ENCODE measurements around the gene GSKIP.
"Not testable (repeated sequence)": the region's sequence is repeated elsewhere in the genome, so short reads cannot be mapped to it uniquely, and the experiment has no call there.

The GSKIP gene, protein sequence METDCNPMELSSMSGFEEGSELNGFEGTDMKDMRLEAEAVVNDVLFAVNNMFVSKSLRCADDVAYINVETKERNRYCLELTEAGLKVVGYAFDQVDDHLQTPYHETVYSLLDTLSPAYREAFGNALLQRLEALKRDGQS

DNA sequence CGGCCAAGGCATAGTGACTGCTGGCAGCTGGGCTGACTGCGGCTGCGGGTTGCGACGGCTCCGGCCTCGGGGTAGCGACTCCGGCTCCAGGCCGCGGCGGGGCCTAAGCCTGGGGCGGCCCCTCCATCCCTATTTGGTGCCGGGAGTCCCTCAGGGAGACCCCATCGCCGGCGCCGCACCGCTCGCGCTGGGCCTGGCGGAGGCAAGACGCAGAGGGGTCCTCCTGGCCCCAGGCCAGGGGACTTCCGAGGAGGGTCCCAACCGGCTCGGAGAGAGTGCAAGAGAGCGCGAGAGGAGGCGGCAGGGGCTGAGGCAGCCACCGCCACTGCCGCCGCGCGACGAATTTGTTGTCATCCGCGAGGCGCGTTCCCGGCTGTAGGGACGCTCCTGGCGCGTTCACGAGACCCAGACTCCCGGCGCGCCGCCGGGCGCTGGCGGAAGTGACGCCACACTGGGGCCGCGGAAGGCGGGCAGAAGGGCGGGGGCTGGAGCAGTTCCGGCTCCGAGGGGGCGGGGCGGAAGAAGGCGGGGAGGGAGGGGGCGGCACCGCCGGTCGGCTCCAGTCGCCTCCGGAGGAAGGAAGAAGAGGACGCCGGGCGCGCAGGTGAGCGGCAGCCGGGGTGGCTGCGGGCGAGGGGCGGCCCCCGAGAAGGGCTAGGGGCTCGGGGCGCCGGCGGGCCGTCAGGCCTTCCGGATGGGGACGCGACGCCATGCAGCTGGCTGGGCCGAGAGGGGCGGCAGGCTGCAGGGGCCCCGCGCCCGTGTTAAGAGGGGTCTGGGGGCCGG lies at the start of gene GSKIP, which contains the start of gene ATG2B:
Gene GSKIP, plus strand, starts transcription at position 562 of the 786 bp plus-strand sequence. CDS start 18,722 bp downstream, outside the sequence.
Gene ATG2B, minus strand, starts transcription at position 377 of the 786 bp plus-strand sequence. Its CDS starts 365 bp downstream, at position 12.
- Histone ChIP-seq H3K27ac (peak within 1 kb of the TSS; percentile 76 to 99 (median 91)), H3K4me3 (peak within 1 kb of the TSS; percentile 66 to 100 (median 97))

DNA sequence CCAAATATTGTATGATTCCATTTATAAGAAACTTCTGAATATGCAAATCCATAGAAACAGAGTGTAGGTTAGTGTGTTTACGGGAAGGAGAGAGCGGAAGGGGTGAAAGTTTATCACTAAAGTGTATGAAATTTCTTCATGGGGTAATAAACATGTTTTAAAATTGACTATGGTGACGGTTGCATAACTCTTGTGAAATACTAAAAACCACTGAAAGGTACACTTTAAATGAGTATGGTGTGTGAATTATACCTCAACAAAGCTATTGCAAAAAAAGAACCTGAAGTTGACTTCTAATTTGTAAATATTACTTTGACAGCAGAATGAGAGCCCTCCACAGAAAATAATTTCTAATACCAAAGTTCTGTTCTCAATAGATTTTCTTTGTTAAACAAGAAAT lies 47.2 kb upstream of the GSKIP start:
- Histone ChIP-seq H3K27ac (no peak overlapping the region), H3K4me3 (no peak overlapping the region)

DNA sequence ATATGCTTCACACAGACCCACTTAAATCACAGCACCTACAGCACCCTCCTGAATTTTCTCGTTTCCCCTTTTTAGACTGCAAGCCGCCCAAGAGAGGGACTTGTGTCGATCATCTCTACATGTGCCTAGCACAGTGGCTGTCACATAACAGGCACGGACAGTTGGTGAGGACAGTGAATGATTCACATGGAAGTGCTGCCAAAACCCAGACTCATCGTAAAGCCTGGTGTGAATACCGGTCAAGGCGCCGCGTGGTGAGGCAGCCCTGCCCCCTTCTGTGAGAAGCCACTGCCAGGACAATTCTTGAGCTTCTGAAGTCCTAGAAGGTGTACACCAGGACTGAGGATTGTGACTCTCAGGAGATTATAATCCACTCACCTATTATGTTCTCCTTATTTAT lies 44.5 kb upstream of the GSKIP start:
- Histone ChIP-seq H3K4me3 (no peak overlapping the region), H3K27ac (no peak overlapping the region)

DNA sequence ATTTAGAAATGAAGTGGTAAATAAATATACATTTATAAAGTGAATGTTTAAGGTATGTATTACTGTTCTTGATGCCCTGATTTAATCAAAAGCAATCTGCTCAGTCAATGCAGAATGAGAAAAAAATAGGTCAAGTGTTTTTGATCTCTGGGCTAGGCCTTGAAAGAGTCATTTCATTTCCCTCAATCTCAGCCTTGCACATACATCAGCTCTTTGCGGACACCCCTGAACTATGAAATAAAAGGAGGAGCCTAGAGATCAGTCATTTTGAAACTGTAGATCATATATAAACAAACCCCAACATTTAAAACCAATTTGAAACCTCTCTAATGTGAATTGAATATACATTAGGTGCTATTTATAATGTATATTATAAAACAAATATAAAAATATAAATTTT lies 42.7 kb upstream of the GSKIP start:
- H3K27ac ChIP-seq, result no peak overlapping the region

DNA sequence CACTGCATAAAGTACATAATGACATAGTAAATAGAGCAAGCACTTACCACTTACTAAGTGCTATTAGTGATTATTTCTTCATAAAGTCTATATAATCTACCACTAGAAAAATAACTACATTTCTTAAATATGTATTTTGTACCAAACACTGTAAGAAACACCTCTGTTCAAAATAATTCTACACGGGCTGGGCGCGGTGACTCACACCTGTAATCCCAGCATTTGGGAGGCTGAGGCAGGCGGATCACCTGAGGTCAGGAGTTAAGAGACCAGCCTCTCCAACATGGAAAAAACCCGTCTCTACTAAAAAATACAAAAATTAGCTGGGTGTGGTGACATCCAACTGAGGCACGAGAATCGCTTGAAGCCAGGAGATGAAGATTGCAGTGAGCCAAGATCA lies 39.1 kb upstream of the GSKIP start:
- no peak overlapping the region for H3K4me3 ChIP-seq
- H3K27ac ChIP-seq, result no peak overlapping the region

More for the DNA sequence above, 42.7 kb upstream of the GSKIP start:
- H3K4me3 ChIP-seq, result no peak overlapping the region

DNA sequence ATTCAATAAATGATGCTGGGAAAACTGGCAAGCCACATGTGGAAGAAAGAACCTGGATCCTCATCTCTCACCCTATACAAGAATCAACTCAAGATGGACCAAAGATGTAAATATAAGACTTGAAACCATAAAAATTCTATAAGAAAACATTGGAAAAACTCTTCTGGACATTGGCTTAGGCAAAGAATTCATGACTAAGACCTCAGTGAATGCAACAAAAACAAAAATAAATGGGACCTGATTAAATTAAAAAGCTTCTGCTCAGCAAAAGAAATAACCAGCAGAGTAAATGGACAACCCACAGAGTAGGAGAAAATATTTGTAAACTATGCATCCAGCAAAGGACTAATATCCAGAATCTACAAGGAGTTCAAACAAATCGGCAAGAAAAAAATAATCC lies 24.8 kb upstream of the GSKIP start:
- H3K4me3 ChIP-seq, result no peak overlapping the region
- no peak overlapping the region for H3K27ac ChIP-seq

DNA sequence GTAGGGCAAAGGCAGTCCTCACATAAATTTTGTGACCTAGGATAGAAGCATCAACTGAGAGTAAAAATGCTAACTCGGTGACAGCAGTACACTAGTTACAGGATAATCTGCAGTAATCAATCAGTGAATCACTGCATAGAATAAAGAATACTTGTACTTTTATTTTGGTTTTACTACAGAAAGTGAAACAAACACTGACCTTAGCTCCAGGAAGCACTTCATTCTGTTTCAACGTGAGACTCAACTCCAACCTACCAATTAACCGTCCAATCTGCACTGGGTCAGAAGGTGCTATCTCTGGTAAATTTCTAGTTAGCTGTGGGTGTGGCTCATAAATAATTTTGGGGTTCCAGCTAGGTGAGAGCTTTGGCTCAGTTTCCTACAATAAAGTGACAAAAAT lies 22.0 kb upstream of the GSKIP start:
- no peak overlapping the region for H3K27ac ChIP-seq
- no peak overlapping the region for H3K4me3 ChIP-seq

DNA sequence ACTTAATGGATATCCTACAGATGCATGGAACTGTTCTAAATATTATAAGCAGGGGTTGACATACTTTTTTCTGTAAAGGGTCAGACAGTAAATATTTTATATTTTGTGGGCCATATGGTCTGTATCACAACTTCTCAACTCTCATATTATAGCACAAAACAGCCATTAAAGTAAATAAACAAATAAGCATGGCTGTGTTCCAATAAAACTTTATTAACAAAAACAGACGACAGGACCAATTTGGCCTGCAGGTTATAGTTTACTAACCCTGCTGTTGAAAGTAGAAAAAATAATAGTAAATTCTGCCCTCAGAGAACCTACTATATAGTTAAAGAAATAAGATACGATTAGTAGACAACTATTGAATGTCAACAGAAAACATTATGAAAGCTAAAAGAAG lies 17.7 kb upstream of the GSKIP start:
- no peak overlapping the region for H3K4me3 ChIP-seq
- H3K27ac ChIP-seq, result no peak overlapping the region

DNA sequence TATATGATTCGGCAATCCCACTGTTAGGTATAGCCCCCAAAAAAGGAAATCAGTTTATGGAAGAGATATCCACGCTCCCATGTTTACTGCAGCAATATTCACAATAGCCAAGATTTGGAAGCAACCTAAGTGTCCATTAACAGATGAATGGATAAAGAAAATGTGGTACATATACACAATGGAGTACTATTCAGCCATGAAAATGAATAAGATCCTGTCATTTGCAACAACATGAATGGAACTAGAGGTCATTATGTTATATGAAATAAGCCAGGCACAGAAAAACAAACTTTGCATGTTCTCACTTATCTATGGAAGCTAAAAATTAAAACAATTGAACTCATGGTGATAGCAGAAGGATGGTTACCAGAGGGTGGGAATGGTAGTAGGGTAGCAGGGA lies 15.4 kb upstream of the GSKIP start:
- not testable (repeated sequence) for H3K27ac ChIP-seq, H3K4me3 ChIP-seq

DNA sequence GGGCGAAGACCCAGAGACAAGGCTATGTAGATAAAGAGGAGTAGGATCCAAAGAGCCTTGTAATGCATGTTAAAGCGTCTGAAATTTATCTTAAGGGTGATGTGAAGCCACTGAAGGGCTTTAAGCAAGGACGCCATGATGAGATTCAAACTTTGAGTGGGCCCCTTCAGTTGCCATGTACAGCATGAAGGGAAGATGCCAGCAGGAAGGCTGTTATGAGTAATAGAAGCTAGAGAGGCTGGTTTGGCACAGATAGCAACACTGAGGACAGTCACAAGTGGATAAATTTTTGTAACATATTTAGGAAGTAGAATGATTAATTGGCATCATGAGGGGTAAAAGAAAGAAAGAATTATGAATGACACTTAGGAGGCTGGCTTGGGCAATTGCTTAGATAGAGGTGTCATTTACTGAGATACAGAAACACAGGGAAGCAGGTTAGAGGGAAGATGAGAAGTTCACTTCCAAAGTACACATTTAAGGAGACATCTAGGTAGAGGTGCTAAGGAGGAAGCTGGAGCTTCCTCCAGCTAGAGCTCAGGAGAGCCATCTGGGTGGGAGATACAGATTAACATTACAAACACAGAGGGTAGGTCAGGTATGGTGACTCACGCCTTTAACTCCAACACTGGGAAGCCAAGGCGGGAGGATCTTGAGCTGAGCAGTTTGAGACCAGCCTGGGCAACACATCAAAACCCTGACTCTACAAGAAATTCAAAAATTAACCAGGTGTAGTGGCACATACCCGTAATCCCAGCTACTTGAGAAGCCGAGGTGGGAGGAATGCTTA lies 13.8 kb upstream of the GSKIP start:
- H3K27ac ChIP-seq, result no peak overlapping the region
- H3K4me3 ChIP-seq, result no peak overlapping the region

DNA sequence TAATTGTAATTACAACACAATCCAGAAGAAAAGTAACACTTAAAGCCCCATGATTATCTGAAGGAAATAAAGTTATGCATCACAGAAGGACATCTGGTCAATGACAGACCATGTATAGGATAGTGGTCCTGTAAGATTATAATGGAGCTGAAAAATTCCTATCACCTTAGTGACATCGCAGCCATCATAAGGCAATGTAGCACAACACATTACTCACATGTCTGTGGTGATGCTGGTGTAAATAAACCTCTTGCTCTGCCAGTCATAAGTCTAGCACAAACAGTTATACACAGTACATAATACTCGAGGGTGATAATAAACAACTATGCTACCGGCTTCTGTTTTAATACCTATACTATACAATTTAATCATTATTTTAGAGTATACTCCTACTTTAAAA lies 11.3 kb upstream of the GSKIP start:
- H3K27ac ChIP-seq, result no peak overlapping the region
- no peak overlapping the region for H3K4me3 ChIP-seq

DNA sequence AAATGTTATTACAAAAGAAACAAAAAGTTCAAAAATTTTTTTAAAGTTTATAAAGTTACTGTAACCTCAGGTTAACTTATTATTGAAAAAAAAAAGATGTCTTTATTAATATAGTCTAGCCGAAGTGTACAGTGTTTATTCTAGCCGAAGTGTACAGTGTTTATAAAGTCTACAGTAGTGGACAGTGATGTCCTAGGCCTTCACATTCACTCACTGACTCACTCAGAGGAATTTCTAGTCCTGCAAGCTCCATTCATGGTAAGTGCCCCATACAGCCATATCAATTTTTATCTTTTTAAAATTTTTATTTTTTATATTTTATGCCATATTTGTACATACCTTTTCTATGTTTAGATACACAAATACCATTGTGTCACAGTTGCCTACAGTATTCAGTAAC lies 10.6 kb upstream of the GSKIP start:
- no peak overlapping the region for H3K27ac ChIP-seq
- H3K4me3 ChIP-seq, result no peak overlapping the region

DNA sequence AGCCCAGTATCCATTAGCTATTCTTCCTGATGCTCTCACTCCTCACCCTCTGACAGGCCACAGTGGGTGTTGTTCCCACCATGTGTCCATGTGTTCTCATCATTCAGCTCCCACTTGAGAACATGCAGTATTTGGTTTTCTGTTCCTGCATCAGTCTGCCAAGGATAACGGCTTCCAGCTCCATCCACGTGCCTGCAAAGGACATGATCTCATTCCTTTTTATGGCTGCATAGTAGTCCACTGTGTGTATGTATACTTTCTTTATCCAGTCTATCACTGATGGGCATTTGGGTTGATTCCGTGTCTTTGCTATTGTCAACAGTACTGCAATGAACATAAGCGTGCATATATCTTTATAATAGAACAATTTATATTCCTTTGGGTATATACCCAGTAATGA lies 9.1 kb upstream of the GSKIP start:
- no peak overlapping the region for H3K4me3 ChIP-seq
- H3K27ac ChIP-seq, result no peak overlapping the region

DNA sequence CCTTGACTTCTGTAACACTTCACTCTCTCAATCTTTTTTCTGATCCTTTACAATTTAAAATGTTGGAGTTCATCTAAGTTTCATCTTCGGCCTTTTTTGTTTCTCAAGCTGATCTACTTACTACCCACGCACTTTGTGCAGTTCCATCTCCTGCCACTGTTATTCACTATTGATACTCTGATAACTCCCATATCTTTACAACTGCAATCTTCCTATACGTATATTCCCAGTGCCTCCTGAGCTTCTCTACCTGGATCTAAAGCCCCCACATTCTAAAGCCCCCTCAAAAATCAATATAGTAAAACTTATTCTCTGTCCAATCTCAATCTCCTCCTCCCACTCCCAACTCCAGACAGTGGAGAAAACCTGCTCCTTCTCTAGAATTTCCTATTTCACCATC lies 6.1 kb upstream of the GSKIP start:
- no peak overlapping the region for H3K4me3 ChIP-seq
- H3K27ac ChIP-seq, result no peak overlapping the region

DNA sequence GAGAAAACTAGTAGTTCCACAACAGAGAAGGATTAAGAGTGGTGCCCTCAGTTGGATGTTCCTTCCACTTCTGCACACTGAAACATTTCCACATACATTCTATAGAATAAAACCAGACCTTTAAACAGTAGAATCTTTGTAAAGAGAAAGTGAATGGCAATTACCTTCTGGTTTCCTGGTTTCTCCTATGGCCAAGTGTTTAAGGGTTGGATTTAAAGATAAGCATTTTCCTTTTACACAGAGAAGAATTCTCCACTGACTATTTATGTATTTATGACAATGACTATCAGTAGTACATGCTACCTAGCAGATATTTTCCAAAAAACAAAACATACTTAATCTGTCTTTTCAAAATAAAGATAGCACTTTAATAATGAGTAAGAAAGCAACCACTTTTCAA lies 3.4 kb upstream of the GSKIP start:
- Histone ChIP-seq H3K4me3 (no peak overlapping the region), H3K27ac (no peak overlapping the region)

DNA sequence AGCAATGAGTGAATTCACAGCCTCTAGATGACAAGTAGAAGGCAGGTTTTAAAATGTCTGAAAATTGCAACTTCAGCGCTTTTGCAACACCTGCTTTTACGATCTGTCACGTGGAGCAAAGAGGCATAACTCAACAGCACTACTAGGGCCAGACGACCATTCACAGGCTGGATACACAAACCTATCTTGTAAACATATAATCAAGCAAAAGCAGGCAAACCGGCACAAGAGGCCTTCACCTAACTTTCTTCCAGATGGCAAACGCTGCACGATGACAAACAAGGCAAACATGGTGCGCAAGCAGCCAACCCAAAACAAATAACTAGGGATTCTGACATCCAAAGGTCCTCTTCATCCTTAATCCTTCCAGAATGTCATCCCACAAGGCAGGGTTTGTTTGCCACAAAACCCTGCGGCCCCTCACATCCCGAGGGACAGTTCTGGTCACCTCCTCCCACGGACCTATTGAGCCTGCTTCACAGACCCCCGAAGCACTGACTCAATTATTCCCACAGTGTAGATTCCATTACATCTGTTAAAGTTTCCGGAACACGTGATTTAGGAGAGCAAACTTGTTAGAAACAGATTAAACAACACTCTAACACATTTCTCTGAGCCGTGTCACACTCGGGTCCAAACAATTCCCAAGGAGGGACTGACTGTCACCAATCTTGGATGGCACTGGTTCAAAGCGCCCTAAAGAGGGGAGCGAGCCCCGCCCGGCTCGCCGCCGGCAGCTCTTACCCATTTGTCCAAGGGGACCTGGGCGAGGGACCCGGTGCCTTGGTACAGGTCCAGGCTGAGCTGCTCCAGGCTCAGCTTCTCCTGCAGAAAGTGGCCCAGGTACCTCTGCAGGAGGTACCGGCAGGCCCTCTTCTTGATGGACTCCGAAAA lies 1.0 kb upstream of the GSKIP start:
- H3K4me3 ChIP-seq, result peak overlapping the region; percentile 66 to 100 (median 97)
- peak overlapping the region; percentile 76 to 99 (median 91) for H3K27ac ChIP-seq

DNA sequence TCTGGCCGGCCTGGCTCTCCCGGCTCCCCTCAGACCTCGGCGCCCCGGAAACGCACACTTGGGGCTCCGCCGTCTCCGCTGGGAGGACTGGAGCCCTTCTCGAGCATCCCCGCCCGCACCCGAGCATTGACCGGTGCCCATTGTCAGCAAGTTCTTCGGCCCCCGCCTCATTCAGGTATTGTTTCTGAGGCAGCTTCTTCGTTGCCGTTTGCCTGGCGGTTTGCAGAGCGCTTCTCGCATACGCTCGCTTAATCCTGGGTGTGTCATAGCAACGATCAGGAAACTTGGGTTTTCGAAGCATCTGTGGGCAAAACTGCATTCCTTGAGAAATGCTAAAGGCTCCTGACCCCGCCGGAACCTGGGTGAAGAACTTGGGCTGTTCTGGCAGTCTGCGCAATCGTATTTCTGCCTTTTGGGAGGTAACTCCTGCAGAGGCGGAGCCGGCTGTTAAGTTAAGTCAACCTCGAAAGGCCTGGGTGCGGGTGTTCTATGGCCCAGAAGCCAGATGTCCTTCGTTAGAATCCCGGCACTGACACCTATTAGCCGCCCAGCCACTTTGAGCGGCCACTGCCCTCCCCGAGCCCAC lies 518 bp downstream of the GSKIP start:
- Histone ChIP-seq H3K4me3 (peak overlapping the region; percentile 66 to 100 (median 97)), H3K27ac (peak overlapping the region; percentile 69 to 99 (median 91))

DNA sequence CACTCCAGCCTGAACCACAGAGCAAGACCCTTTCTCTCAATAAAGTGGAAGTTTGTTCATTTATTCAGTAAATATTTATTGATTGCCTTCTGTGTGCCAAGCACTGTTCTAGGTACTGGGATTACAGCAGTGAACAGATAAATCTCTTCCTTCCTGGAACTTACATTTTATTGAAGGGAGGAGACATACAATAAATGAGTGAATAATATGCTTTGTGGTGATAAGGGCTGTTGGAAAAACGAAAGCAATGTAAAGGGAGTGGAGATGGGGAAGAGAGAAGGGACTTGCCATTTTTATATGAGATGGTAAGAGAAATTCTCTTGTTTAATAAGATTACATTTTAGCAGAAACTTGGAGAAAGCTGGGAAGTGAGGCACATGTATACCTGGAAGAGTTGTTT lies 1.6 kb downstream of the GSKIP start:
- Histone ChIP-seq H3K27ac (no peak overlapping the region), H3K4me3 (no peak overlapping the region)

DNA sequence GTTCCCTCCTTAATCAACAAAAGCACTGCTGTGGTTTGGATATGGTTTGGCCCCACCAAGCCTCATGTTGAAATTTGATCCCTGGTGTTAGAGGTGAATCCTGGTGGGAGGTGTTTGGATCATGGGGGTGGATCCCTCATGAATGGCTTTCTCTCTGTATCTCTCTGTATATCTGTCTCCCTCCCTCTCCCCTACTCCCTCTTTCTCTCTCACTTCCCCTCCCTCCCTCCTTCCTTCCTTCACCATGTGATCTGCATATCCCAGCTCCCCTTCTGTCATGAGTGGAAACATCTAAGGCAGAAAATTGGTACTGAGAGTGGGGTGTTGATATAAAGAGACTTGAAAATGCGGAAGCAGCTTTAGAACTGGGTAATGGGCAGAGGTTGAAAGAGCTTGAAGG lies 5.2 kb downstream of the GSKIP start:
- Histone ChIP-seq H3K4me3 (no peak overlapping the region), H3K27ac (no peak overlapping the region)
